GM12878 (cell line): ENCODE measurements around the gene IRF2. TPM values are rescaled to one million over a fixed set of nuclear protein-coding genes. Genes with fewer than 3 reads are reported as not detected.
A peak's percentile ranks its signal among the peaks of the same experiment; 100 is the strongest.

Experiments
- BCL3 ChIP-seq: IDR thresholded peaks from 2 replicates; pipeline ENCODE4 v1.6.1; 2011; ENCODE audit warnings: borderline replicate concordance, low read depth, mild to moderate bottlenecking, moderate library complexity, low read length; ENCODE audit not compliant: insufficient read depth, poor library complexity, severe bottlenecking
- CHD2 ChIP-seq: IDR thresholded peaks from 2 replicates; pipeline ENCODE4 v1.6.1; 2011; ENCODE audit warnings: low read depth, low read length, improper control_type of control experiment, borderline replicate concordance
- EP300 ChIP-seq, 2 experiments: fragments of 150-350 bp in 1 of 2; IDR thresholded peaks; 2 replicates each; pipeline ENCODE4 v1.6.1; 2011 to 2012; ENCODE audit warnings: low read depth in 2 of 2, low read length in 2 of 2, borderline replicate concordance in 1 of 2, improper control_type of control experiment in 1 of 2, inconsistent platforms in 1 of 2; ENCODE audit not compliant: control insufficient read depth in 1 of 2
- ESRRA ChIP-seq: IDR thresholded peaks from 2 replicates; pipeline ENCODE4 v1.6.1; 2012; ENCODE audit warnings: mild to moderate bottlenecking, low read length, improper control_type of control experiment
- FOXM1 ChIP-seq: IDR thresholded peaks from 2 replicates; pipeline ENCODE4 v1.6.1; 2012; ENCODE audit warnings: low read depth, mild to moderate bottlenecking, inconsistent platforms, low read length, moderate library complexity
- HDGF ChIP-seq: fragments of 450-650 bp; IDR thresholded peaks from 2 replicates; pipeline ENCODE4 v1.6.1; 2016; ENCODE audit warnings: antibody characterized with exemption
- MEF2B ChIP-seq: fragments of 450-650 bp; IDR thresholded peaks from 2 replicates; pipeline ENCODE4 v1.6.1; 2018; ENCODE audit warnings: mild to moderate bottlenecking, moderate library complexity; ENCODE audit not compliant: partially characterized antibody, poor library complexity, severe bottlenecking
- MYB ChIP-seq: fragments of 150-350 bp; IDR thresholded peaks from 2 replicates; pipeline ENCODE4 v1.6.1; 2014; ENCODE audit warnings: mild to moderate bottlenecking, low read depth, low read length, borderline replicate concordance
- PAX5 ChIP-seq: IDR thresholded peaks from 2 replicates; pipeline ENCODE4 v1.6.1; 2011; ENCODE audit warnings: low read depth, low read length, borderline replicate concordance
- POLR2AphosphoS2 ChIP-seq: IDR thresholded peaks from 2 replicates; pipeline ENCODE4 v1.6.1; 2011; ENCODE audit warnings: low read depth, mild to moderate bottlenecking, low read length, improper control_type of control experiment, moderate library complexity
- POU2F2 ChIP-seq: IDR thresholded peaks from 3 replicates; pipeline ENCODE4 v1.6.1; 2011; ENCODE audit warnings: low read depth, mild to moderate bottlenecking, low read length, borderline replicate concordance
- RELA ChIP-seq: fragments of 450-650 bp; IDR thresholded peaks from 2 replicates; pipeline ENCODE4 v1.8.0; 2014; ENCODE audit warnings: borderline replicate concordance; ENCODE audit not compliant: partially characterized antibody
- SMARCA5 ChIP-seq: fragments of 450-650 bp; IDR thresholded peaks from 2 replicates; pipeline ENCODE4 v1.6.1; 2017; ENCODE audit warnings: mild to moderate bottlenecking
- SREBF2 ChIP-seq: IDR thresholded peaks from 2 replicates; pipeline ENCODE4 v1.6.1; 2012; ENCODE audit warnings: mild to moderate bottlenecking, low read length
- STAT3 ChIP-seq: IDR thresholded peaks from 2 replicates; pipeline ENCODE4 v1.6.1; 2011; ENCODE audit warnings: low read depth, low read length, improper control_type of control experiment
- TARDBP ChIP-seq: IDR thresholded peaks from 2 replicates; pipeline ENCODE4 v1.6.1; 2016; ENCODE audit warnings: borderline replicate concordance
- TCF12 ChIP-seq: IDR thresholded peaks from 2 replicates; pipeline ENCODE4 v1.6.1; 2011; ENCODE audit warnings: low read depth, mild to moderate bottlenecking, low read length
- YY1 ChIP-seq: IDR thresholded peaks from 2 replicates; pipeline ENCODE4 v1.6.1; 2011; ENCODE audit warnings: low read depth, mild to moderate bottlenecking, low read length
- ZNF24 ChIP-seq: fragments of 450-650 bp; IDR thresholded peaks from 2 replicates; pipeline ENCODE4 v1.6.1; 2017; ENCODE audit warnings: antibody characterized with exemption, mild to moderate bottlenecking
- polyA plus RNA-seq, 11 experiments: library from polyadenylated mRNA; depleted of rRNA in 4 of 11; unstranded in 6 of 11; stranded (reverse) in 5 of 11; fragments of >200 nt; fragmentation: Nextera tagmentation in 4 of 11; fragmentation: Illumina TruSeq in 1 of 11; extraction: Ambion mirVana in 4 of 11; extraction: Trizol in 1 of 11; gene quantifications; 1 replicate in 1 of 11; 2 replicates in 10 of 11; pipeline versions ENCODE4 v1.2.1 to v1.2.3, GENCODE V29; 2011 to 2016; ENCODE audit warnings: inconsistent platforms in 2 of 11, missing spikeins in 2 of 11, low read depth in 1 of 11
- total RNA-seq, 4 experiments: library from RNA; depleted of rRNA in 3 of 4; stranded (reverse); fragments of >200 nt in 3 of 4; fragmentation: Illumina TruSeq in 1 of 4; extraction: Trizol in 1 of 4; gene quantifications; 2 replicates each; pipeline versions ENCODE4 v1.2.1 to v1.2.3, GENCODE V29; 2013 to 2021
- TF ChIP-seq, protein P1 (sequence below): fragments of 450-650 bp; IDR thresholded peaks from 2 replicates; pipeline ENCODE4 v1.6.1; 2017; ENCODE audit warnings: mild to moderate bottlenecking

The IRF2 gene
- total and polyA plus RNA-seq, 10 of the 15 experiments (the other 5 are each of a cell fraction or from before 2014, with no cell fraction given) = 45.1 to 99.3 (median 58.9) TPM

DNA sequence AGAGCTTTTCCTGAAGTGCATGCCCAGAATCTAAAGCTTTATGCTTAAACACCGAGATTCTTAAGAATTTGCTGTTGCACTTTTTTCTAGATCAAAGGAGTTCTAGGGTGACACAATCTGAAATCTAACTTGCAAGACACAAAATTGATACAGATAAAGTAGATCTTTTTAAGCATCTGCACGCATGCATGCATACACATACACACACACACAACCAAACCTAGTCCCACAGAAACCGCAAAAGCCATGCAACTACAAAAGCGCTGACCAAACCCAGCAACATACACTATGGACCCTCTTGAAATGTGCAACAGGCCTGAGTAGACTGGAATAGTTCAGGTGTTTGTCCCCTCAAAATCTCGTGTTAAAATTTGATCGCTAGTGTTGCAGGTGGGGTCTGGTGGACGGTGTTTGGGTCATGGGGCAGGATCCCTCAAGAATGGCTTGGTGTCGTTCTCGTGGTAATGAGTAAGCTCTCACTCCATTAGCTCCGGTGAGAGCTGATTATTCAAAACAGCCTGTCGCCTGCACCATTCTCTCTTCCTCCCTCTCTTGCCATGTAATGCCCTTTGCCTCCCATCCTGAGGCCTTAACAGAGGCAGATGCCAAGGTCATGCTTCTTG lies 52.7 kb downstream of the IRF2 start (continued):
- TF ChIP-seq EP300 (IDR thresholded peaks at IDR 0.05; ENCODE audit: borderline replicate concordance in 1 of 2, control insufficient read depth in 1 of 2, low read depth in 2 of 2, low read length in 2 of 2) (0 out of 4 replicates have a peak, but pooled peaks of 1 of the 2 experiments have one; percentile 29), MYB (no peak), HDGF (no peak), PAX5 (no peak), MEF2B (no peak), SMARCA5 (0 out of 2 replicates have a peak, but pooled peaks have one; percentile 11), BCL3 (peak; percentile 20), TCF12 (no peak), POLR2AphosphoS2 (no peak), SREBF2 (no peak), YY1 (no peak; the same call in 1 of the 2 replicates), ESRRA (no peak), STAT3 (no peak), TARDBP (no peak), ZNF24 (peak; percentile 29; the same call in 1 of the 2 replicates), RELA (no peak), CHD2 (0 out of 2 replicates have a peak, but pooled peaks have one; percentile 28), FOXM1 (no peak), POU2F2 (peak; percentile 68; the same call in 1 of the 3 replicates)
- TF ChIP-seq, protein P1, sequence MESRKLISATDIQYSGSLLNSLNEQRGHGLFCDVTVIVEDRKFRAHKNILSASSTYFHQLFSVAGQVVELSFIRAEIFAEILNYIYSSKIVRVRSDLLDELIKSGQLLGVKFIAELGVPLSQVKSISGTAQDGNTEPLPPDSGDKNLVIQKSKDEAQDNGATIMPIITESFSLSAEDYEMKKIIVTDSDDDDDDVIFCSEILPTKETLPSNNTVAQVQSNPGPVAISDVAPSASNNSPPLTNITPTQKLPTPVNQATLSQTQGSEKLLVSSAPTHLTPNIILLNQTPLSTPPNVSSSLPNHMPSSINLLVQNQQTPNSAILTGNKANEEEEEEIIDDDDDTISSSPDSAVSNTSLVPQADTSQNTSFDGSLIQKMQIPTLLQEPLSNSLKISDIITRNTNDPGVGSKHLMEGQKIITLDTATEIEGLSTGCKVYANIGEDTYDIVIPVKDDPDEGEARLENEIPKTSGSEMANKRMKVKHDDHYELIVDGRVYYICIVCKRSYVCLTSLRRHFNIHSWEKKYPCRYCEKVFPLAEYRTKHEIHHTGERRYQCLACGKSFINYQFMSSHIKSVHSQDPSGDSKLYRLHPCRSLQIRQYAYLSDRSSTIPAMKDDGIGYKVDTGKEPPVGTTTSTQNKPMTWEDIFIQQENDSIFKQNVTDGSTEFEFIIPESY = peak; percentile 61; the same call in 1 of the 2 replicates
- TF ChIP-seq, all 136 proteins: peak for 19
